C4-2B (cell line): ENCODE data around the gene ABCA9.

ENCODE experiments used
- ZFX ChIP-seq: fragments of 450-650 bp; IDR thresholded peaks from 2 replicates; pipeline ENCODE4 v1.6.1; 2017
- TF ChIP-seq, protein P1 (sequence below): fragments of 450-650 bp; conservative IDR thresholded peaks from 2 replicates; pipeline ENCODE4 v1.5.1; 2017; ENCODE audit warnings: mild to moderate bottlenecking

DNA sequence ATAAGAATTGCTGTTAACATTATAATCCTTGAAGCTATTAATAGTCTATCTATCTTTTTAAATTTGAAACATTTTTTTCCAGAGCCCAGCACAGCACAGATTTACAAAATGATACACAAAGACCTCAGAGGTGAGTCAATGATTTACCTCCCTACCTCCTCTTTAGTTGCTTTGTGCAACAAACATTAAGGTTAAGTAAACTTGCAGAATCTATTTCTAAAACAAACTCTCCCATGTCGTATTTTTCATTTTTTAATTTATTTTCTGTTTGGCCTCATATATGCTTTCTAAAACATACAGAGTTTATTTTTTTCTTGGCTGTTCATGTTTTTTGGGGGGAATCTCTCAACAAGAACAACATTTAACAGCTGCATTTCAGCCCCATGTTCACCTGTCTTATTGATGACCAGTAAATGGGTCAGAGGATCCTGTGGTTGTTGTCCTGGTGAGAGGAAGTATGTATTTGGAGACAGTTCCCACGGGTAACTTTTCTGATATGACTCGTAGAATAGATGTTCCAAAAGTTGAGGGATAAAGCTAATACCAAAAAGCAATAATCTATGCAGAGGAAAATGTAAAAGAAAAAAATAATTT, 42.6 kb downstream of the ABCA9 start:
- TF ChIP-seq, protein P1, sequence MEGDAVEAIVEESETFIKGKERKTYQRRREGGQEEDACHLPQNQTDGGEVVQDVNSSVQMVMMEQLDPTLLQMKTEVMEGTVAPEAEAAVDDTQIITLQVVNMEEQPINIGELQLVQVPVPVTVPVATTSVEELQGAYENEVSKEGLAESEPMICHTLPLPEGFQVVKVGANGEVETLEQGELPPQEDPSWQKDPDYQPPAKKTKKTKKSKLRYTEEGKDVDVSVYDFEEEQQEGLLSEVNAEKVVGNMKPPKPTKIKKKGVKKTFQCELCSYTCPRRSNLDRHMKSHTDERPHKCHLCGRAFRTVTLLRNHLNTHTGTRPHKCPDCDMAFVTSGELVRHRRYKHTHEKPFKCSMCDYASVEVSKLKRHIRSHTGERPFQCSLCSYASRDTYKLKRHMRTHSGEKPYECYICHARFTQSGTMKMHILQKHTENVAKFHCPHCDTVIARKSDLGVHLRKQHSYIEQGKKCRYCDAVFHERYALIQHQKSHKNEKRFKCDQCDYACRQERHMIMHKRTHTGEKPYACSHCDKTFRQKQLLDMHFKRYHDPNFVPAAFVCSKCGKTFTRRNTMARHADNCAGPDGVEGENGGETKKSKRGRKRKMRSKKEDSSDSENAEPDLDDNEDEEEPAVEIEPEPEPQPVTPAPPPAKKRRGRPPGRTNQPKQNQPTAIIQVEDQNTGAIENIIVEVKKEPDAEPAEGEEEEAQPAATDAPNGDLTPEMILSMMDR = no peak
- TF ChIP-seq ZFX = no peak
